Fibroblast of villous mesenchyme (primary cell): ENCODE data around the gene RFC5. TPM values are rescaled to one million over a fixed set of nuclear protein-coding genes. Genes with fewer than 3 reads are reported as not detected.

Experiments used
- DNase-seq: peaks from one replicate; pipeline ENCODE4 v3.0.0-alpha.2; 2010; ENCODE audit warnings: low read depth
- H3K4me3 ChIP-seq: 2 replicates; pipeline ENCODE4 v1.5.1; 2011; ENCODE audit warnings: low read depth, mild to moderate bottlenecking, low read length
- total RNA-seq: library from RNA; depleted of rRNA; stranded (reverse); fragments of >200 nt; gene quantifications from 2 replicates; pipeline ENCODE4 v1.2.3, GENCODE V29; 2012
- TF ChIP-seq, protein P1 (sequence below): IDR thresholded peaks from 2 replicates; pipeline ENCODE4 v1.5.1; 2012; ENCODE audit warnings: low read depth, mild to moderate bottlenecking, low read length; ENCODE audit not compliant: insufficient read depth

RFC5 gene
- total RNA-seq, 1 donor = 15.5 TPM

- no peak overlapping the region for H3K4me3 ChIP-seq
- no peak for DNase-seq
- TF ChIP-seq, protein P1, sequence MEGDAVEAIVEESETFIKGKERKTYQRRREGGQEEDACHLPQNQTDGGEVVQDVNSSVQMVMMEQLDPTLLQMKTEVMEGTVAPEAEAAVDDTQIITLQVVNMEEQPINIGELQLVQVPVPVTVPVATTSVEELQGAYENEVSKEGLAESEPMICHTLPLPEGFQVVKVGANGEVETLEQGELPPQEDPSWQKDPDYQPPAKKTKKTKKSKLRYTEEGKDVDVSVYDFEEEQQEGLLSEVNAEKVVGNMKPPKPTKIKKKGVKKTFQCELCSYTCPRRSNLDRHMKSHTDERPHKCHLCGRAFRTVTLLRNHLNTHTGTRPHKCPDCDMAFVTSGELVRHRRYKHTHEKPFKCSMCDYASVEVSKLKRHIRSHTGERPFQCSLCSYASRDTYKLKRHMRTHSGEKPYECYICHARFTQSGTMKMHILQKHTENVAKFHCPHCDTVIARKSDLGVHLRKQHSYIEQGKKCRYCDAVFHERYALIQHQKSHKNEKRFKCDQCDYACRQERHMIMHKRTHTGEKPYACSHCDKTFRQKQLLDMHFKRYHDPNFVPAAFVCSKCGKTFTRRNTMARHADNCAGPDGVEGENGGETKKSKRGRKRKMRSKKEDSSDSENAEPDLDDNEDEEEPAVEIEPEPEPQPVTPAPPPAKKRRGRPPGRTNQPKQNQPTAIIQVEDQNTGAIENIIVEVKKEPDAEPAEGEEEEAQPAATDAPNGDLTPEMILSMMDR = no peak
Measured at GRCh38 chr12:117972301-117972700, 44.2 kb upstream of the RFC5 start.

DNA sequence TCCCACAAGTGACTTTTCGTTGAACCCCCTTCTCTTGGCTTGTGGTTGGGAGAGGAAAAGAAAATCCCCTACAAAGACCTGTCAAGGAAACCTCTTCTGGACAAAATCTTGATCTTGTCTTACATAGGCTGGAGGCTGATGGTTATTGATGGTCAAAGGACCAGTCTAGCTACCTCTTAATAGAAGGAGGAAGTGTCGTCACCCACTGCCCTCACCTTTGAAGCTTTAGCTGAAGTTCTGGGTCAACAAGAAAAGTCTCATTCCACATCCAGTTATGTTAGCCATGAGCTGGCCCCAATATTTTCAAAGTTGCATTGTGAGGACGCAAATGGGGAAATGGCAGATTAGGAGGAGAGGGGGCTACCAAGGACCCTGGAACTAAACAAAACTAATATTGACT lies 41.5 kb upstream of the RFC5 start:
- TF ChIP-seq, protein P1 = no peak
- DNase-seq = no peak

GRCh38 chr12:117977373-117977772 lies 39.1 kb upstream of the RFC5 start:
- no peak overlapping the region for H3K4me3 ChIP-seq
- TF ChIP-seq, protein P1 = no peak
- DNase-seq = no peak

More for the DNA sequence above, 41.5 kb upstream of the RFC5 start:
- no peak overlapping the region for H3K4me3 ChIP-seq

DNA sequence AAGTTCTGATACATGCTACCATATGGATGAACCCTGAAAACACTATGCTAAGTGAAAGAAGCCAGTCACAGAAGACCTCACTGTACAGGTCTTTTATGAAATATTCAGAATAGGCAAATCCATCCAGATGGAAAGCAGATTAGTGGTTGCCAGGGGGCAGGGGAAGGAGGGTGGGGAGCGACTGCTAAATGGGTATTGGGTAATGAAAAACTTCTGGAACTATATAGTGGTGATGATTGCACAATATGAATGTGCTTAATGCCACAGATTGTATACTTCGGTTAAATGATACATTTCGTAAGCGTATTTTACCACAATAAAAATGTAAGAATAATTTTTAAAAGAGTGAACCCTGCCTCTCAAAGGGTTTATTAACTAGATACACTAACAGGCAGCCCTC lies 35.9 kb upstream of the RFC5 start:
- DNase-seq = peak; percentile 4
- TF ChIP-seq, protein P1 = no peak
- no peak overlapping the region for H3K4me3 ChIP-seq

DNA sequence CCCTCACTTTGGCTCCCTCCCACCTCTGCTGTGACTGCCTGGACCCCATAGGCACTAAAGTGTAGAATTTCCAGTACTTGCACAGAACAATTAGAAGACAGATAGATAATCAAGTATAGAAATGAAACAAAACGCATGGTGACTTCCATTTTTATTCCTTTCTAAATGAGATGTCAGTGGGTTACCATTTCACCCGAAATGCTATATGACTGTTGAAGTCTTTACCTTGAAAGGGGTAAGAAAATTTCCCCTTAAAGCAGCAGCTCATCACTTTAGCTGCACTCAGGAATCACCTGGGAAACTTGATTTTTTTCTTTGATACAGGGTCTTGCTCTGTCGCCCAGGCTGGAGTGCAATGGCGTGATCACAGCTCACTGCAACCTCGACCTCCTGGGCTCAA lies 35.2 kb upstream of the RFC5 start:
- TF ChIP-seq, protein P1 = no peak
- DNase-seq = no peak
- H3K4me3 ChIP-seq = no peak overlapping the region

DNA sequence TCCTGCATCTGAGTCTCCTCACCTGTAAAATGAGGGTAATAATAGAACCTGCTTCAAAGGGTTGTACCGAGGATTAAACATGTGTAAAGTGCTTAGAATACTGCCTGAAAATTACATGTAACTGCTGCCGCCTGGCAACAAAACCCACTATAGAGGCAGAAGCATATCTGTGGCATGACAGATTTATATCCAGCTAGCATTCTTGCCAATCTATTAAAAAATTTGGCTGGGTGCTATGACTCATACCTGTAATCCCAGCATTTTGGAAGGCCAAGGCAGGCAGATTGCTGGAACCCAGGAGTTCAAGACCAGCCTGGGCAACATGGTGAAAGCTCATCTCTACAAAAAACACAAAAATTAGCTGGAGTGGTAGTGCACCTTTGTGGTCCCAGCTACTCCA lies 31.3 kb upstream of the RFC5 start:
- no peak overlapping the region for H3K4me3 ChIP-seq
- TF ChIP-seq, protein P1 = no peak
- DNase-seq = no peak

DNA sequence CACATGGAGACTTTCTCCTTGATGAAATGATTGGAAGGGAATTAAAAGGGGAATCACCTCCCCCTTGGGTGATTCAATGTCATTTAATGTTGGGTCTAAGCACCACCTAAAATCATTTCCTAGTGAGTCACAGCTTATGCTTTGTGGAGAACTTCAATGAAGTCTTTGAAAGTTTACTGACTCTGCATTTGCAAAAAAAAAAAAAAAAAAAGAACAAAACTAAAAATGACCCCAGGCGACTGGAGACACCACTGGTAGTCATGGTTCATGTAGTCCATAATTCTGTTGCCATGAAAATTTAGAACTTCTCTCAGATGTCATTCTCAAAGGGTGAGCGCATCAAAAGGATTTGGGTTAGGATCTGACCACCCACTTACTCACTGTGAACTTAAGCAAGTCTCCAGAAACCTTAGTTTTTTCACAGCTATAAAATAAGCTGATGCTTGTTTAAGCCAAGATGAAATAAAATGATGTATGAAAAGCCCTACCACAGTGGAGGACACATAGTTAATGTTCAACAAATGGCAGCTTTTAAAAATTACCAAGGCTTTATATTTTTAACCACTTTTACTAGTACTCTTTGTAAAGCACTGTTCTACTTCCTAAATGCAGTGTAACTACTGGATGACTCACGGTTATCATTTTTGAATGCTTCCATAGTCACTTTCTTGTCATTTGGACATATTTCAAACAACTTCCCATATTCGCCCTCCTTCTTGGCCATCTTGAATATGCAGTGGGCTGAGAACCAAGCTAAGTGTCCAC lies 29.6 kb upstream of the RFC5 start:
- TF ChIP-seq, protein P1 = no peak
- DNase-seq = no peak
- H3K4me3 ChIP-seq = no peak overlapping the region
